K562 (cell line): Measurements from ENCODE around the gene LTBP1. TPM values are rescaled to one million over a fixed set of nuclear protein-coding genes. Genes with fewer than 3 reads are reported as not detected.

ENCODE experiments used
- ATAC-seq: fragments of 200-7000 bp; cut with Tn5 transposase; 3 replicates; pipeline ENCODE4 v1.9.1; 2020; ENCODE audit warnings: moderate library complexity
- BruUV-seq: library from RNA; stranded (reverse); fragments of 400-500 nt; replicated peaks from 2 replicates; lab custom pipeline; 2021; lab: Mats Ljungman, UMichigan
- CTCF ChIA-PET: fragments of 300-600 bp; formaldehyde crosslinking; extraction: SDS; loops from one replicate; lab custom pipeline; 2021; ENCODE audit warnings: low intra/inter-chr PET ratio; lab: Yijun Ruan, JAX
- POLR2A ChIA-PET: fragments of 300-600, 350-650 bp; sonication (Branson Sonifier 250); formaldehyde crosslinking; extraction: SDS; loops from one replicate; lab custom pipeline; 2021; ENCODE audit warnings: antibody characterized with exemption, inconsistent platforms; lab: Yijun Ruan, JAX
- DNase-seq, 4 experiments: peaks; one replicate each; pipeline versions ENCODE4 v3.0.0 to v3.0.0-alpha.2; 2011 to 2018; ENCODE audit warnings: low spot score in 3 of 4, mixed read lengths in 3 of 4; ENCODE audit errors: extremely low read depth in 1 of 4
- FAIRE-seq: peaks from 2 replicates; lab custom pipeline; 2011; peaks lifted over from hg19 to GRCh38; lab: Jason Lieb, UNC
- H2AFZ ChIP-seq: 2 replicates; pipeline ENCODE4 v1.6.0; 2011; ENCODE audit warnings: low read depth, low read length, control low read depth, inconsistent platforms
- H3K27ac ChIP-seq: fragments of 200-600 bp; 3 replicates; pipeline ENCODE4 v1.8.0; 2011; ENCODE audit warnings: low read depth, mild to moderate bottlenecking, control low read depth, inconsistent platforms, low read length, moderate library complexity, mixed read lengths; ENCODE audit errors: extremely low read depth
- H3K27me3 ChIP-seq, 2 experiments: fragments of 300-600 bp in 1 of 2; 2 replicates in 1 of 2; 3 replicates in 1 of 2; pipeline versions ENCODE4 v1.6.0 to v1.8.0; 2011; ENCODE audit warnings: inconsistent platforms in 2 of 2, low read length in 2 of 2, mild to moderate bottlenecking in 1 of 2, mixed read lengths in 1 of 2, moderate library complexity in 1 of 2; ENCODE audit not compliant: control insufficient read depth in 2 of 2, insufficient read depth in 2 of 2
- H3K36me3 ChIP-seq: fragments of 300-600 bp; 3 replicates; pipeline ENCODE4 v1.8.0; 2011; ENCODE audit warnings: mild to moderate bottlenecking, low read length, inconsistent platforms; ENCODE audit not compliant: control insufficient read depth, insufficient read depth
- H3K4me1 ChIP-seq, 2 experiments: fragments of 200-600 bp in 1 of 2; replicated peaks in 1 of 2; 2 replicates in 1 of 2; 3 replicates in 1 of 2; pipeline versions ENCODE4 v1.5.1 to v1.8.0; 2011; ENCODE audit warnings: inconsistent platforms in 2 of 2, low read length in 2 of 2, mild to moderate bottlenecking in 1 of 2, mixed read lengths in 1 of 2, moderate library complexity in 1 of 2; ENCODE audit not compliant: control insufficient read depth in 2 of 2, insufficient read depth in 2 of 2
- H3K4me2 ChIP-seq: 2 replicates; pipeline ENCODE4 v1.6.1; 2011; ENCODE audit warnings: low read length, control low read depth, inconsistent platforms, mixed read lengths; ENCODE audit not compliant: insufficient read depth
- H3K4me3 ChIP-seq: fragments of 200-600 bp; sonication (generic), shearing (Covaris generic); 2 replicates; pipeline ENCODE4 v1.5.1; 2016; ENCODE audit warnings: control low read depth, inconsistent platforms
- H3K79me2 ChIP-seq: fragments of 200-600 bp; 3 replicates; pipeline ENCODE4 v1.8.0; 2011; ENCODE audit warnings: low read length, inconsistent platforms; ENCODE audit not compliant: control insufficient read depth, insufficient read depth
- H3K9ac ChIP-seq, 2 experiments: 2 replicates each; pipeline versions ENCODE4 v1.6.0 to v1.6.1; 2011; ENCODE audit warnings: low read depth in 2 of 2, low read length in 2 of 2, control low read depth in 1 of 2, inconsistent platforms in 1 of 2, mild to moderate bottlenecking in 1 of 2, mixed read lengths in 1 of 2; ENCODE audit not compliant: insufficient read depth in 1 of 2
- H3K9me1 ChIP-seq: one replicate; pipeline ENCODE4 v1.6.0; 2011; ENCODE audit warnings: inconsistent platforms, mild to moderate bottlenecking, low read length, moderate library complexity; ENCODE audit not compliant: control insufficient read depth, insufficient read depth
- H3K9me3 ChIP-seq: replicated peaks from 2 replicates; pipeline ENCODE4 v1.5.1; 2011; ENCODE audit warnings: low read depth, low read length, inconsistent platforms; ENCODE audit not compliant: control insufficient read depth, insufficient read depth
- H4K20me1 ChIP-seq: replicated peaks from 2 replicates; pipeline ENCODE4 v1.6.1; 2011; ENCODE audit warnings: low read length, inconsistent platforms, mixed read lengths; ENCODE audit not compliant: control insufficient read depth, insufficient read depth
- BACH1 ChIP-seq: fragments of 200-800 bp; sonication (Bioruptor generic); IDR thresholded peaks from 2 replicates; pipeline ENCODE4 v1.6.1; 2016; ENCODE audit warnings: missing genetic modification characterization, missing compliant biosample characterization
- BCL6 ChIP-seq: fragments of 250-450 bp; sonication (Bioruptor Pico); IDR thresholded peaks from 2 replicates; pipeline ENCODE4 v1.4.0; 2020
- BHLHE40 ChIP-seq: IDR thresholded peaks from 2 replicates; pipeline ENCODE4 v1.6.1; 2011; ENCODE audit warnings: low read length, improper control_type of control experiment
- BRF1 ChIP-seq: IDR thresholded peaks from 3 replicates; pipeline ENCODE4 v1.6.1; 2011; ENCODE audit warnings: borderline replicate concordance, mild to moderate bottlenecking; ENCODE audit not compliant: insufficient read length; ENCODE audit errors: extremely low read depth
- EHMT2 ChIP-seq: fragments of 450-650 bp; IDR thresholded peaks from 2 replicates; pipeline ENCODE4 v1.6.1; 2018; ENCODE audit warnings: antibody characterized with exemption
- HINFP ChIP-seq: fragments of 450-650 bp; conservative IDR thresholded peaks from 2 replicates; pipeline ENCODE4 v1.6.1; 2016; ENCODE audit warnings: missing genetic modification characterization, low read depth, mild to moderate bottlenecking, control low read depth, missing compliant biosample characterization
- HMG20B ChIP-seq: fragments of 250-450 bp; sonication (Bioruptor Pico); IDR thresholded peaks from 2 replicates; pipeline ENCODE4 v1.5.0; 2021; ENCODE audit warnings: mild to moderate bottlenecking
- MCM7 ChIP-seq, 2 experiments: fragments of 450-650 bp; IDR thresholded peaks; 2 replicates each; pipeline ENCODE4 v1.6.1; 2016 to 2018
- MEIS2 ChIP-seq: fragments of 450-650 bp; IDR thresholded peaks from 2 replicates; pipeline ENCODE4 v1.6.1; 2014; ENCODE audit warnings: mild to moderate bottlenecking; ENCODE audit not compliant: partially characterized antibody
- MYNN ChIP-seq, 2 experiments: sonication (generic); formaldehyde crosslinking in 1 of 2; IDR thresholded peaks; 2 replicates each; pipeline versions ENCODE4 v1.5.0 to v1.6.1; 2016 to 2020; ENCODE audit warnings: antibody characterized with exemption in 1 of 2, missing genetic modification reagents in 1 of 2
- OTX1 ChIP-seq: fragments of 450-650 bp; formaldehyde crosslinking; IDR thresholded peaks from 2 replicates; pipeline ENCODE4 v1.4.0; 2022; ENCODE audit warnings: mild to moderate bottlenecking
- PBX2 ChIP-seq, 2 experiments: IDR thresholded peaks in 1 of 2; conservative IDR thresholded peaks in 1 of 2; 2 replicates each; pipeline ENCODE4 v1.6.1; 2016; ENCODE audit warnings: low read depth in 2 of 2, mild to moderate bottlenecking in 1 of 2, missing compliant biosample characterization in 1 of 2, missing genetic modification characterization in 1 of 2, moderate library complexity in 1 of 2
- TAF9B ChIP-seq: fragments of 450-650 bp; IDR thresholded peaks from 2 replicates; pipeline ENCODE4 v1.6.1; 2018; ENCODE audit warnings: mild to moderate bottlenecking; ENCODE audit not compliant: partially characterized antibody
- ZKSCAN8 ChIP-seq: fragments of 200-800 bp; sonication (Bioruptor generic); IDR thresholded peaks from 2 replicates; pipeline ENCODE4 v1.6.1; 2016; ENCODE audit warnings: missing genetic modification characterization, missing compliant biosample characterization
- ZNF212 ChIP-seq: fragments of 450-650 bp; formaldehyde crosslinking; IDR thresholded peaks from 2 replicates; pipeline ENCODE4 v1.4.0; 2020; ENCODE audit warnings: mild to moderate bottlenecking
- ZNF282 ChIP-seq: sonication (generic); formaldehyde crosslinking; IDR thresholded peaks from 2 replicates; pipeline ENCODE4 v1.8.1; 2023; ENCODE audit warnings: missing genetic modification reagents
- WGBS: fragments of 100-300 bp; shearing (Covaris generic); methylation state at CpG from one replicate; pipeline ENCODE4 v1.1.6; 2016; ENCODE audit warnings: low coverage, mixed read lengths; ENCODE audit not compliant: insufficient coverage; ENCODE audit errors: missing lambda C conversion rate; 5-methylcytosine and 5-hydroxymethylcytosine counted together
- in situ Hi-C: fragments of 300-500 bp; cut with MboI; formaldehyde crosslinking; loops from 4 replicates; pipeline ENCODE4 v1.15.0; 2018; ENCODE audit warnings: inconsistent platforms, mixed read lengths
- intact Hi-C: fragments of 100-400 bp; cut with micrococcal nuclease; formaldehyde crosslinking; loops from 2 replicates; pipeline ENCODE4 v1.14.2; 2022
- polyA plus RNA-seq, 8 experiments: library from polyadenylated mRNA; depleted of rRNA in 4 of 8; stranded (reverse) in 5 of 8; unstranded in 3 of 8; fragments of >200 nt; fragmentation: Nextera tagmentation in 2 of 8; fragmentation: Illumina TruSeq in 1 of 8; extraction: Ambion mirVana in 2 of 8; extraction: Trizol in 1 of 8; gene quantifications; 2 replicates each; pipeline versions ENCODE4 v1.2.1 to v1.2.3, GENCODE V29; 2011 to 2014; ENCODE audit warnings: inconsistent platforms in 1 of 8, missing spikeins in 1 of 8
- total RNA-seq, 7 experiments: library from RNA; depleted of rRNA in 6 of 7; stranded (reverse); fragments of >200 nt in 6 of 7; fragmentation: Illumina TruSeq in 2 of 7; extraction: Trizol in 2 of 7; gene quantifications; 2 replicates each; pipeline versions ENCODE4 v1.2.1 to v1.2.3, GENCODE V29; 2011 to 2021; ENCODE audit warnings: low replicate concordance in 1 of 7
- TF ChIP-seq, protein P1 (sequence below), 2 experiments: fragments of 450-650 bp; IDR thresholded peaks; 2 replicates each; pipeline ENCODE4 v1.6.1; 2016
- TF ChIP-seq, protein P2 (sequence below): fragments of 250-450 bp; sonication (Bioruptor Pico); IDR thresholded peaks from 2 replicates; pipeline ENCODE4 v1.4.0; 2020

LTBP1 gene
- total and polyA plus RNA-seq, 9 of the 15 experiments (the other 6 are each of a cell fraction or from before 2014, with no cell fraction given): 3.6 to 16.4 (median 8.5) TPM

- DNase-seq: no peak
- BruUV-seq: no TSS peak
- Histone ChIP-seq H3K79me2 (no peaks in the 10 kb centered on the region), H3K4me3 (no peak overlapping the region), H3K9me1 (no peaks in the 10 kb centered on the region), H3K9me3 (no peaks in the 10 kb centered on the region), H3K27ac (no peak overlapping the region), H2AFZ (no peak overlapping the region), H3K36me3 (no peaks in the 10 kb centered on the region), H3K4me1 (peaks cover 0 to 15% of the 10 kb centered on the region in 2 experiments; a peak in 4 of 5 replicates), H3K9ac (no peak overlapping the region), H3K4me2 (no peak overlapping the region), H4K20me1 (no peaks in the 10 kb centered on the region), H3K27me3 (no peaks in the 10 kb centered on the region; a peak in 1 of 5 replicates)
- ChIA-PET POLR2A (no interaction called here), CTCF (no interaction called here)
- WGBS: 59% methylated on average over 7 of the region's 7 CpGs
- FAIRE-seq: no peak
- in situ Hi-C loops (no loop called here), intact Hi-C loops (loop anchor here (10.0 kb wide), 1 partner anchor 245 kb away; no protein-coding TSS in a partner anchor)
- ATAC-seq: no peak
- TF ChIP-seq, protein P1, sequence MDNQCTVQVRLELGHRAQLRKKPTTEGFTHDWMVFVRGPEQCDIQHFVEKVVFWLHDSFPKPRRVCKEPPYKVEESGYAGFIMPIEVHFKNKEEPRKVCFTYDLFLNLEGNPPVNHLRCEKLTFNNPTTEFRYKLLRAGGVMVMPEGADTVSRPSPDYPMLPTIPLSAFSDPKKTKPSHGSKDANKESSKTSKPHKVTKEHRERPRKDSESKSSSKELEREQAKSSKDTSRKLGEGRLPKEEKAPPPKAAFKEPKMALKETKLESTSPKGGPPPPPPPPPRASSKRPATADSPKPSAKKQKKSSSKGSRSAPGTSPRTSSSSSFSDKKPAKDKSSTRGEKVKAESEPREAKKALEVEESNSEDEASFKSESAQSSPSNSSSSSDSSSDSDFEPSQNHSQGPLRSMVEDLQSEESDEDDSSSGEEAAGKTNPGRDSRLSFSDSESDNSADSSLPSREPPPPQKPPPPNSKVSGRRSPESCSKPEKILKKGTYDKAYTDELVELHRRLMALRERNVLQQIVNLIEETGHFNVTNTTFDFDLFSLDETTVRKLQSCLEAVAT (IDR thresholded peaks at IDR 0.05): no peak
- no peak for TF ChIP-seq BRF1
- no peak for TF ChIP-seq HMG20B (CRISPR knock-in tag)
- TF ChIP-seq BHLHE40: no peak
- TF ChIP-seq MYNN (IDR thresholded peaks at IDR 0.05): no peak
- no peak for TF ChIP-seq MYNN (CRISPR knock-in tag; IDR thresholded peaks at IDR 0.05)
- no peak for TF ChIP-seq BCL6 (CRISPR knock-in tag)
- no peak for TF ChIP-seq PBX2 (CRISPR knock-in tag; IDR thresholded peaks at IDR 0.05; ENCODE audit: low read depth)
- no peak for TF ChIP-seq PBX2 (tag; conservative IDR thresholded peaks at IDR 0.05; ENCODE audit: low read depth)
- no peak for TF ChIP-seq HINFP (tag)
- no peak for TF ChIP-seq ZKSCAN8 (CRISPR knock-in tag)
- TF ChIP-seq, protein P2, sequence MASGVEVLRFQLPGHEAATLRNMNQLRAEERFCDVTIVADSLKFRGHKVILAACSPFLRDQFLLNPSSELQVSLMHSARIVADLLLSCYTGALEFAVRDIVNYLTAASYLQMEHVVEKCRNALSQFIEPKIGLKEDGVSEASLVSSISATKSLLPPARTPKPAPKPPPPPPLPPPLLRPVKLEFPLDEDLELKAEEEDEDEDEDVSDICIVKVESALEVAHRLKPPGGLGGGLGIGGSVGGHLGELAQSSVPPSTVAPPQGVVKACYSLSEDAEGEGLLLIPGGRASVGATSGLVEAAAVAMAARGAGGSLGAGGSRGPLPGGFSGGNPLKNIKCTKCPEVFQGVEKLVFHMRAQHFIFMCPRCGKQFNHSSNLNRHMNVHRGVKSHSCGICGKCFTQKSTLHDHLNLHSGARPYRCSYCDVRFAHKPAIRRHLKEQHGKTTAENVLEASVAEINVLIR: no peak
- no peak for TF ChIP-seq TAF9B
- TF ChIP-seq MEIS2: no peak
- TF ChIP-seq BACH1 (tag): no peak
- TF ChIP-seq ZNF282 (CRISPR knock-in tag): no peak
- no peak for TF ChIP-seq MCM7 (IDR thresholded peaks at IDR 0.05)
- no peak for TF ChIP-seq ZNF212 (CRISPR knock-in tag)
- TF ChIP-seq OTX1 (CRISPR knock-in tag): no peak
- no peak for TF ChIP-seq EHMT2
These were observed 183.3 kb downstream of the LTBP1 start for GRCh38 chr2:33130054-33130447.
